AG10803 (cell line): Measurements from ENCODE around the gene AOC2.

Experiments used
- DNase-seq: peaks from one replicate; pipeline ENCODE4 v3.0.0; 2010; ENCODE audit warnings: low read depth
- H3K4me3 ChIP-seq: 2 replicates; pipeline ENCODE4 v1.5.1; 2011; ENCODE audit warnings: mild to moderate bottlenecking, low read length, control low read depth
- CTCF ChIP-seq: conservative IDR thresholded peaks from 2 replicates; pipeline ENCODE4 v1.5.1; 2011; ENCODE audit warnings: mild to moderate bottlenecking, low read length, control low read depth, inconsistent platforms

AOC2 gene

GRCh38 chr17:42798383-42799380, 45.7 kb upstream of the AOC2 start, which contains the start of the genes CNTD1 and COA3:
TSS of gene CNTD1 (plus strand) at chr17:42798861. CDS start at chr17:42799068, 207 bp downstream.
TSS of gene COA3 (minus strand) at chr17:42798704. CDS start at chr17:42798681, 23 bp downstream.
- peak; percentile 79 for DNase-seq
- H3K4me3 ChIP-seq: peak within 1 kb of the TSS; percentile 94
- TF ChIP-seq CTCF: 0 out of 2 replicates have a peak, but pooled peaks have one; percentile 14

GRCh38 chr17:42803074-42803883, 41.1 kb upstream of the AOC2 start:
- no peak overlapping the region for H3K4me3 ChIP-seq
- no peak for TF ChIP-seq CTCF
- DNase-seq: no peak

DNA sequence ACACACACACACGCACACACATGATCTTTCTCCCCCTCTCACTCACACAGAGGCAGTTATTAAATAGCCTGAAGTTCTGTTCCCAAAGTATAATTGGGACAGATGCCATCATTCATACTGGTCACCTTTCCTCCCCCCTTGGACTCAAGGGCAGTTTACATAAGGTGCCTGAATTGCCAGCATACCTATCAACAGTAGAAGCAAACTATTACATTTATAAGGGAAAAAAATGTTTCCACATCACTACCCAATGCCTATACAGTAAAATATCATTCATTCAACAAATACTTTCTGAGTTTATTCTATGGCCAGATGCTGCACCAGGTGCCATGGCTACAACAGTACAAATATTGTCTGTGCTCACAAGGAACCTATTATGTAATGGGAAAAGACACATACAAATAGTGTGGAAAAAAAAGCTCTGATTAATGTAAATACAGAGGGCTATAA, 39.4 kb upstream of the AOC2 start:
- TF ChIP-seq CTCF: no peak
- DNase-seq: no peak

DNA sequence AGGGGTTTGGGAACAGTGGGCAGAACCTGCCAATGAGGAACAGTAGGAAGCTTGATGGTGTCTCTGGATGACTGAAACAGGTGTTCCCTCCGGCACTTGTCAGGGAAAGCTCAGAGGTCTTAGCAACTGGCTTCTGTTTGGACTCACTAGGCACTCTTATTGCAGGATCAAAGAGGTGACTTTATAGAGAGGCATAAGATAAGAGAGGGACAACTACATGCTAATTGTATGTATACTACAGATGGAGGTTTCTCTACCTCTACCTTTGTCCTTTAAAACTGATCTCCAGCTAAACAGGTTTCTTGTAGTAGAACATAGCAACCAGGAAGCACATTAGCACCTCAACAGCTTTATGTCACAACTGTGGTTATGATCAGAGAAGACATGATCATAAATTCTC, 38.1 kb upstream of the AOC2 start:
- TF ChIP-seq CTCF: no peak
- H3K4me3 ChIP-seq: no peak overlapping the region
- no peak for DNase-seq

More for the DNA sequence above, 39.4 kb upstream of the AOC2 start:
- H3K4me3 ChIP-seq: no peak overlapping the region

DNA sequence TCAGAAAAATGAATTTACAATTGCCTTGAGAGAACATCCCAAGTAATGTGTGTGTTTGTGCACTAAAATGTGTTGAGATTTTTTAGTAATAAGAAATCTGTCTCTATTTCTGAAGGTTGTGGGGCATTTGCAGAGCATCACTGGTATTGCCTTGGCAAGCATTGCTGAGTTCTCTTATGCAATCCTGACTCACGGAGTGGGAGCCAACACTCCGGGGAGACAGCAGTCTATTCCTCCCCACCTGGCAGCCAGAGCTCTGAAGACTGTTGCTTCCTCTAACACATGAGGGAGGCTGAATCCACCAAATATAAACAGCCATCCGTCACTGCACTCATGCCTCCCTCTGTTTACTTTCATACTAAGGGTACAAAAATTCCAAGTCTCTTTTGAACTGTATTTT, 35.1 kb upstream of the AOC2 start:
- H3K4me3 ChIP-seq: no peak overlapping the region
- TF ChIP-seq CTCF: no peak
- DNase-seq: peak; percentile 92

DNA sequence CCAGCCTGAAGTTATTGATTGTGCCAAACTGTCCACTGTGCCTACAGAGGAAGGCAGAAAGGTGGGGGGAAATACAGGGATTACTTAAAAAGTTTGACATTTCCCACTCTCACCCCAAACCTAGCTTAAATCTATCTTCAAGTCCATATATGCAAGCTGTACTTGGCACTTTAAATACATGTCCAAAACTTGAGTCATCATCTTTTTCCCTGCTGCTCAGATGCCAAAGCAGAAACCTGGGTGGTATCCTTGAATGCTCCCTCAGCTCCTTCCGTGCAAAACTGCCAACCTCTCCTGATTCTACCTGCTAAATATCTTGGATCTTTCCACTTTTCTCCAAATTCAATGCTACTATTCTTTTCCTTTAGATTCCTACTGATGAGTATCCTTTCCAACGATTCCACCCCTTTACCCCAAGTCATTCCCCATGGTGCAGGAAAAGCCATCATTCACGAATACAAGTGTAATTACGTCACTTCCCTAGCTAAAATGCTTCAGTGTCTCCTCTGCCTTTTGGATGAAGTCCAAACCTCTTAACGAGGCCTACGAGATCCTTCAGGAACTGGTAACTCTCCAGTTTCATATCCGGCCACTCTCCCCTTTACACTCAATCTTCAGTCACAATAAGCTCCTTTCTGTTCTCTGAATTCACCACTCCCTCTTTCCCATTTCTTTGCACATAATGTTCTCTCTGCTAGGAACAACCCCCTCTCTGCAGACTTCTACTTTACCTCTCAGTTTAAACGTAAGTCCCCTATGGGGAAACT, 29.6 kb upstream of the AOC2 start:
- TF ChIP-seq CTCF: no peak
- no peak overlapping the region; the same call in 1 of the 2 replicates for H3K4me3 ChIP-seq
- DNase-seq: peak; percentile 95
